Endothelial cell of umbilical vein (primary cell): ENCODE data around the gene RPGRIP1L. TPM values are rescaled to one million over a fixed set of nuclear protein-coding genes. Genes with fewer than 3 reads are reported as not detected.
"Not testable (repeated sequence)": the region's sequence is repeated elsewhere in the genome, so short reads cannot be mapped to it uniquely, and the experiment has no call there.

ENCODE experiments used
- BruUV-seq: library from RNA; stranded (reverse); fragments of 400-500 nt; replicated peaks from 2 replicates; lab custom pipeline; 2021; lab: Mats Ljungman, UMichigan
- CTCF ChIA-PET: fragments of 300-600, 350-600 bp; sonication (Branson Sonifier 250); formaldehyde crosslinking; loops from one replicate; lab custom pipeline; 2021; ENCODE audit warnings: antibody characterized with exemption, inconsistent platforms; lab: Charles Lee
- POLR2A ChIA-PET: fragments of 300-600, 350-600 bp; sonication (Branson Sonifier 250); formaldehyde crosslinking; loops from one replicate; lab custom pipeline; 2021; ENCODE audit warnings: antibody characterized with exemption, inconsistent platforms; lab: Charles Lee
- DNase-seq: peaks from one replicate; pipeline ENCODE4 v3.0.0-alpha.2; 2011; ENCODE audit warnings: low read depth, low spot score
- FAIRE-seq: peaks from 2 replicates; lab custom pipeline; 2011; peaks lifted over from hg19 to GRCh38; lab: Jason Lieb, UNC
- H2AFZ ChIP-seq: 2 replicates; pipeline ENCODE4 v1.6.0; 2012; ENCODE audit warnings: low read depth, low read length, control low read depth, inconsistent platforms
- H3K27ac ChIP-seq: 2 replicates; pipeline ENCODE4 v1.5.1; 2011; ENCODE audit warnings: low read depth, mild to moderate bottlenecking, control low read depth, low read length, moderate library complexity; ENCODE audit not compliant: insufficient read depth
- H3K27me3 ChIP-seq, 2 experiments: 2 replicates each; pipeline versions ENCODE4 v1.6.0 to v1.6.1; 2011; ENCODE audit warnings: low read length in 2 of 2, mixed read lengths in 1 of 2; ENCODE audit not compliant: control insufficient read depth in 2 of 2, insufficient read depth in 2 of 2
- H3K36me3 ChIP-seq, 2 experiments: 2 replicates in 1 of 2; 3 replicates in 1 of 2; pipeline ENCODE4 v1.5.1; 2011; ENCODE audit warnings: low read length in 2 of 2, mild to moderate bottlenecking in 1 of 2, moderate library complexity in 1 of 2; ENCODE audit not compliant: control insufficient read depth in 2 of 2, insufficient read depth in 2 of 2; ENCODE audit errors: extremely low read depth in 1 of 2
- H3K4me1 ChIP-seq: 3 replicates; pipeline ENCODE4 v1.5.1; 2011; ENCODE audit warnings: mild to moderate bottlenecking, low read length; ENCODE audit not compliant: control insufficient read depth, insufficient read depth; ENCODE audit errors: extremely low read depth
- H3K4me2 ChIP-seq: 2 replicates; pipeline ENCODE4 v1.6.1; 2011; ENCODE audit warnings: low read length, control low read depth, mixed read lengths; ENCODE audit not compliant: insufficient read depth
- H3K4me3 ChIP-seq, 3 experiments: fragments of 200-600 bp in 1 of 3; sonication (generic), shearing (Covaris generic) in 1 of 3; replicated peaks in 1 of 3; 2 replicates each; pipeline ENCODE4 v1.5.1; 2011 to 2016; ENCODE audit warnings: control low read depth in 3 of 3, low read length in 3 of 3, mild to moderate bottlenecking in 2 of 3, inconsistent platforms in 1 of 3, low read depth in 1 of 3, moderate library complexity in 1 of 3; ENCODE audit not compliant: insufficient read depth in 1 of 3
- H3K79me2 ChIP-seq: 2 replicates; pipeline ENCODE4 v1.6.0; 2012; ENCODE audit warnings: low read length, inconsistent platforms; ENCODE audit not compliant: control insufficient read depth, insufficient read depth
- H3K9ac ChIP-seq: replicated peaks from 2 replicates; pipeline ENCODE3; 2011; ENCODE audit warnings: low read length, control low read depth; ENCODE audit not compliant: insufficient read depth; ENCODE audit errors: extremely low read depth
- H3K9me1 ChIP-seq: replicated peaks from 3 replicates; pipeline ENCODE4 v1.6.0; 2011; ENCODE audit warnings: mild to moderate bottlenecking, low read length; ENCODE audit not compliant: control insufficient read depth, insufficient read depth; ENCODE audit errors: extremely low read depth
- H3K9me3 ChIP-seq: replicated peaks from 2 replicates; pipeline ENCODE4 v1.5.1; 2012; ENCODE audit warnings: low read length, inconsistent platforms; ENCODE audit not compliant: control insufficient read depth, insufficient read depth
- H4K20me1 ChIP-seq: replicated peaks from 2 replicates; pipeline ENCODE3; 2011; ENCODE audit warnings: mild to moderate bottlenecking, low read length; ENCODE audit not compliant: control insufficient read depth, insufficient read depth; ENCODE audit errors: extremely low read depth
- FOS ChIP-seq: IDR thresholded peaks from 2 replicates; pipeline ENCODE4 v1.6.1; 2011; ENCODE audit warnings: mild to moderate bottlenecking, low read length, moderate library complexity, borderline replicate concordance; ENCODE audit not compliant: insufficient read depth
- JUN ChIP-seq: IDR thresholded peaks from 2 replicates; pipeline ENCODE4 v1.6.1; 2011; ENCODE audit warnings: borderline replicate concordance, low read depth; ENCODE audit not compliant: insufficient read length, insufficient read depth
- MAX ChIP-seq: IDR thresholded peaks from 2 replicates; pipeline ENCODE4 v1.6.1; 2011; ENCODE audit not compliant: insufficient read depth, insufficient read length
- POLR2AphosphoS5 ChIP-seq: IDR thresholded peaks from 2 replicates; pipeline ENCODE4 v1.6.1; 2012; ENCODE audit warnings: low read depth, mild to moderate bottlenecking, control low read depth, low read length, moderate library complexity; ENCODE audit not compliant: insufficient read depth
- dilution Hi-C: fragments of 300-500 bp; cut with MboI; formaldehyde crosslinking; loops from one replicate; pipeline ENCODE4 v1.15.0; 2019; ENCODE audit warnings: low sequenced_read_pairs; ENCODE audit not compliant: extremely low pct_ligation_motif_present
- intact Hi-C: fragments of 100-400 bp; cut with micrococcal nuclease; formaldehyde crosslinking; loops from one replicate; pipeline ENCODE4 v1.10.0; 2022
- polyA plus RNA-seq, 4 experiments: library from polyadenylated mRNA; depleted of rRNA in 3 of 4; stranded (reverse) in 3 of 4; unstranded in 1 of 4; fragments of >200 nt; gene quantifications; 2 replicates each; pipeline versions ENCODE4 v1.2.1 to v1.2.3, GENCODE V29; 2011 to 2012; ENCODE audit warnings: missing spikeins in 1 of 4
- total RNA-seq: library from RNA; stranded (reverse); gene quantifications from 2 replicates; pipeline ENCODE4 v1.2.3, GENCODE V29; 2021

RPGRIP1L gene
- total and polyA plus RNA-seq, 2 donors (not counting 3 experiments of a cell fraction or from before 2014, with no cell fraction given) = 3.2 to 13.2 TPM

- FAIRE-seq (no peak), DNase-seq (no peak)
- no peaks in the 10 kb centered on the region for H3K9me3 ChIP-seq
- no peaks in the 10 kb centered on the region for H3K9me1 ChIP-seq
- H3K4me2 ChIP-seq = peak overlapping the region; percentile 91
- CTCF ChIA-PET = interaction anchor here (0.7 to 1.6 kb wide), 8 partner anchors 12 to 425 kb away, joined by 3 to 11 read pairs (median 3); no protein-coding TSS in a partner anchor
- intact Hi-C loops = loop anchor here (5.0 to 10.0 kb wide), 3 partner anchors 187 to 1220 kb away; partner anchors contain the start of gene AKTIP
- POLR2A ChIA-PET = interaction anchor here (0.6 kb wide), 2 partner anchors 112 to 202 kb away, joined by 3 read pairs; partner anchors contain the start of gene AKTIP
- peak overlapping the region; percentile 36 for H3K27ac ChIP-seq
- dilution Hi-C loops = no loop called here
- TF ChIP-seq FOS = no peak
- no peak for TF ChIP-seq MAX
- no peak for TF ChIP-seq JUN
- TF ChIP-seq POLR2AphosphoS5 = no peak
- peak overlapping the region; percentile 72 for H3K9ac ChIP-seq
- H4K20me1 ChIP-seq = no peaks in the 10 kb centered on the region
- peak overlapping the region; percentile 56 for H2AFZ ChIP-seq
- BruUV-seq = TSS peak; percentile 48
- H3K4me3 ChIP-seq = peak overlapping the region; percentile 42 to 88 (median 87)
- H3K79me2 ChIP-seq = peaks cover 43% of the 10 kb centered on the region
- no peaks in the 10 kb centered on the region for H3K27me3 ChIP-seq
- H3K36me3 ChIP-seq = no peaks in the 10 kb centered on the region
- H3K4me1 ChIP-seq = peaks cover 3% of the 10 kb centered on the region
Measured at GRCh38 chr16:53704445-53704813, 770 bp upstream of the RPGRIP1L start.

GRCh38 chr16:53698271-53698670 is 5.4 kb downstream of the RPGRIP1L start:
- FAIRE-seq, H3K27me3 ChIP-seq, intact Hi-C loops, H3K9me1 ChIP-seq, H3K79me2 ChIP-seq, H3K4me1 ChIP-seq, H3K9ac ChIP-seq, H3K27ac ChIP-seq, H3K4me3 ChIP-seq, CTCF ChIA-PET, H4K20me1 ChIP-seq, dilution Hi-C loops, POLR2A ChIA-PET, H2AFZ ChIP-seq, DNase-seq, H3K4me2 ChIP-seq, H3K36me3 ChIP-seq, BruUV-seq, H3K9me3 ChIP-seq: not testable (repeated sequence)
